HCT116 (cell line): Measurements from ENCODE around the gene SPATA1. TPM values are rescaled to one million over a fixed set of nuclear protein-coding genes. Genes with fewer than 3 reads are reported as not detected.

ENCODE experiments used
- ATAC-seq: fragments of 200-7000 bp; cut with Tn5 transposase; 2 replicates; pipeline ENCODE4 v1.9.1; 2020; ENCODE audit warnings: mild to moderate bottlenecking, moderate library complexity
- BruUV-seq: library from RNA; stranded (reverse); fragments of 400-500 nt; replicated peaks from 2 replicates; lab custom pipeline; 2021; lab: Mats Ljungman, UMichigan
- CTCF ChIA-PET: fragments of 300-600 bp; sonication (Branson Sonifier 250); formaldehyde crosslinking; loops from one replicate; lab custom pipeline; 2021; ENCODE audit warnings: antibody characterized with exemption; lab: Charles Lee
- POLR2A ChIA-PET: fragments of 300-600, 350-600 bp; sonication (Branson Sonifier 250); formaldehyde crosslinking; loops from one replicate; lab custom pipeline; 2021; ENCODE audit warnings: antibody characterized with exemption; lab: Charles Lee
- RAD21 ChIA-PET, 2 experiments: fragments of 300-600 bp; sonication (Branson Sonifier 250); formaldehyde crosslinking; loops; one replicate each; lab custom pipeline; 2023; ENCODE audit warnings: low total read pairs in 2 of 2; ENCODE audit not compliant: uncharacterized antibody in 2 of 2, unreplicated experiment in 2 of 2, low non-redundant PET in 1 of 2; lab: Charles Lee
- DNase-seq: peaks from one replicate; pipeline ENCODE4 v3.0.0-alpha.2; 2010; ENCODE audit warnings: low read depth, low spot score
- H2AFZ ChIP-seq: fragments of 200-600 bp; shearing (Covaris generic), sonication (generic); 2 replicates; pipeline ENCODE4 v1.6.1; 2017; ENCODE audit warnings: low read depth, mixed run types, mixed read lengths, antibody characterized with exemption, low read length; ENCODE audit not compliant: poor library complexity, severe bottlenecking
- H3K27ac ChIP-seq: 2 replicates; pipeline ENCODE4 v1.5.1; 2012; ENCODE audit warnings: low read depth, low read length
- H3K27me3 ChIP-seq: fragments of 200-600 bp; sonication (generic); 2 replicates; pipeline ENCODE4 v1.6.1; 2016; ENCODE audit warnings: mixed run types, low read length, mixed read lengths; ENCODE audit not compliant: insufficient read depth
- H3K36me3 ChIP-seq, 2 experiments: fragments of 200-500 bp in 1 of 2; fragments of 200-600 bp in 1 of 2; sonication (Bioruptor generic) in 1 of 2; sonication (generic) in 1 of 2; 2 replicates each; pipeline versions ENCODE4 v1.5.1 to v1.6.1; 2014 to 2016; ENCODE audit warnings: low read length in 2 of 2, inconsistent platforms in 1 of 2, mixed read lengths in 1 of 2, mixed run types in 1 of 2; ENCODE audit not compliant: insufficient read depth in 2 of 2, control insufficient read depth in 1 of 2
- H3K4me1 ChIP-seq, 2 experiments: fragments of 200-600 bp in 1 of 2; sonication (generic) in 1 of 2; 2 replicates each; pipeline versions ENCODE4 v1.5.1 to v1.6.1; 2012 to 2017; ENCODE audit warnings: low read length in 2 of 2, inconsistent platforms in 1 of 2, mild to moderate bottlenecking in 1 of 2, mixed read lengths in 1 of 2, mixed run types in 1 of 2, moderate library complexity in 1 of 2; ENCODE audit not compliant: insufficient read depth in 2 of 2, control insufficient read depth in 1 of 2
- H3K4me2 ChIP-seq: fragments of 200-600 bp; sonication (generic); 2 replicates; pipeline ENCODE4 v1.6.1; 2017; ENCODE audit warnings: mixed run types, low read length, mixed read lengths
- H3K4me3 ChIP-seq, 2 experiments: fragments of 200-600 bp in 1 of 2; sonication (generic) in 1 of 2; replicated peaks in 1 of 2; 2 replicates each; pipeline ENCODE4 v1.5.1; 2011 to 2016; ENCODE audit warnings: low read length in 2 of 2, control low read depth in 1 of 2, low read depth in 1 of 2, mild to moderate bottlenecking in 1 of 2, mixed read lengths in 1 of 2, mixed run types in 1 of 2
- H3K79me2 ChIP-seq: fragments of 200-600 bp; sonication (generic); 2 replicates; pipeline ENCODE4 v1.6.1; 2017; ENCODE audit warnings: mild to moderate bottlenecking, mixed run types, low read length, moderate library complexity, mixed read lengths; ENCODE audit not compliant: insufficient read depth
- H3K9ac ChIP-seq: fragments of 200-600 bp; sonication (generic); 2 replicates; pipeline ENCODE4 v1.6.1; 2016; ENCODE audit warnings: low read length, mixed read lengths
- H3K9me2 ChIP-seq: fragments of 200-600 bp; sonication (generic), shearing (Covaris generic); 2 replicates; pipeline ENCODE4 v1.6.1; 2017; ENCODE audit warnings: mixed run types, mild to moderate bottlenecking, moderate library complexity; ENCODE audit not compliant: insufficient read depth
- H3K9me3 ChIP-seq, 2 experiments: fragments of 200-500 bp in 1 of 2; fragments of 200-600 bp in 1 of 2; sonication (Bioruptor generic) in 1 of 2; sonication (generic) in 1 of 2; 2 replicates each; pipeline ENCODE4 v1.6.1; 2014 to 2017; ENCODE audit warnings: low read length in 2 of 2, mixed read lengths in 2 of 2, inconsistent platforms in 1 of 2, low read depth in 1 of 2, mild to moderate bottlenecking in 1 of 2, mixed run types in 1 of 2, moderate library complexity in 1 of 2; ENCODE audit not compliant: control insufficient read depth in 1 of 2, insufficient read depth in 1 of 2
- H4K20me1 ChIP-seq: fragments of 200-600 bp; sonication (generic), shearing (Covaris generic); 2 replicates; pipeline ENCODE4 v1.6.1; 2017; ENCODE audit warnings: mixed run types, mild to moderate bottlenecking, moderate library complexity; ENCODE audit not compliant: insufficient read depth
- CBX3 ChIP-seq: IDR thresholded peaks from 2 replicates; pipeline ENCODE4 v1.6.1; 2012; ENCODE audit warnings: low read depth
- CTCF ChIP-seq, 3 experiments: fragments of 200-600 bp in 1 of 3; sonication (generic) in 1 of 3; IDR thresholded peaks in 2 of 3; conservative IDR thresholded peaks in 1 of 3; 2 replicates each; pipeline ENCODE4 v1.5.1; 2012 to 2017; ENCODE audit warnings: low read depth in 2 of 3, low read length in 2 of 3, antibody characterized with exemption in 1 of 3, borderline replicate concordance in 1 of 3, control low read depth in 1 of 3, mild to moderate bottlenecking in 1 of 3, mixed read lengths in 1 of 3, mixed run types in 1 of 3, moderate library complexity in 1 of 3; ENCODE audit not compliant: insufficient read depth in 1 of 3
- POLR2A ChIP-seq: IDR thresholded peaks from 2 replicates; pipeline ENCODE4 v1.7.0; 2011; ENCODE audit warnings: borderline replicate concordance; ENCODE audit not compliant: insufficient read depth, insufficient read length; ENCODE audit errors: extremely low read depth
- ZBTB33 ChIP-seq: IDR thresholded peaks from 2 replicates; pipeline ENCODE4 v1.6.1; 2011; ENCODE audit warnings: mild to moderate bottlenecking, low read length, moderate library complexity; ENCODE audit not compliant: insufficient replicate concordance; ENCODE audit errors: extremely low read depth
- intact Hi-C: fragments of 100-400 bp; cut with micrococcal nuclease; formaldehyde crosslinking; loops from 2 replicates; pipeline ENCODE4 v1.10.0; 2022
- total RNA-seq: library from RNA; stranded (reverse); gene quantifications from one replicate; pipeline ENCODE4 v1.2.1, GENCODE V29; 2021; ENCODE audit not compliant: unreplicated experiment

SPATA1 gene
- total RNA-seq, 1 experiment from 2014 or later: 3.1 TPM

GRCh38 chr1:84524590-84524989 is 18.4 kb downstream of the SPATA1 start (continued):
- TF ChIP-seq CTCF (IDR thresholded peaks at IDR 0.05 in 2 of 3, conservative IDR thresholded peaks at IDR 0.05 in 1 of 3; ENCODE audit: borderline replicate concordance in 1 of 3, insufficient read depth in 1 of 3, low read depth in 2 of 3, low read length in 2 of 3) (no peak), POLR2A (no peak)

- Histone ChIP-seq H3K9me2 (no peaks in the 10 kb centered on the region), H3K9me3 (no peaks in the 10 kb centered on the region), H3K9ac (no peak overlapping the region), H4K20me1 (no peaks in the 10 kb centered on the region), H3K4me2 (no peak overlapping the region), H3K27ac (no peak overlapping the region), H3K4me3 (no peak overlapping the region), H3K27me3 (no peaks in the 10 kb centered on the region), H3K4me1 (no peaks in the 10 kb centered on the region), H2AFZ (no peak overlapping the region), H3K36me3 (no peaks in the 10 kb centered on the region), H3K79me2 (no peaks in the 10 kb centered on the region)
- RAD21 ChIA-PET: no interaction called here
- intact Hi-C loops: no loop called here
- CTCF ChIA-PET: no interaction called here
- TF ChIP-seq ZBTB33 (no peak), CBX3 (no peak)
- no peak for ATAC-seq
- no TSS peak for BruUV-seq
- POLR2A ChIA-PET: no interaction called here
- no peak for DNase-seq
These were observed 19.6 kb downstream of the SPATA1 start for GRCh38 chr1:84525779-84526178.
